GM21423 (cell line): ENCODE measurements around the gene PDGFC.
"Not testable (repeated sequence)": the region's sequence is repeated elsewhere in the genome, so short reads cannot be mapped to it uniquely, and the experiment has no call there.

ENCODE experiments used
- ATAC-seq: cut with Tn5 transposase; IDR thresholded peaks from one replicate; pipeline ENCODE4 v1.9.1; 2021; ENCODE audit warnings: mild to moderate bottlenecking, moderate library complexity; ENCODE audit not compliant: unreplicated experiment

Gene PDGFC

DNA sequence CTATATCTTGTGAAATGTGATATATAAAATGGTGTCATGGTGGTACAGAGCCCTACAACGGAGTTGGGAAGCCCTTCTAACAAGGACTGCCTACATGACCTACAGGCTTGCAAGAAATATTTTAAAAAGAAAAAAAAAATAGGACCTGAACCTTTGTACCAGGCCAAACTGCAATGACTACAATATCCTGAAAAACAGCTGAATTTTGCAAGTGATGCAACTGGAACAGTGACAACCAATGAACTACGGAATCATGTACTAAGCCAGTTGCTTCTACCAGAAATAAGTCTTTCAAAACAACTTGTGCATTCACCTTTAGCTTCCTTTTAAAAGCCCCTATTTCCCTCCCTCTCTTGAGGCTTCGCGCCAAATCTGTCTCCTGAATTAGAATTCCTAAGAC is 58.4 kb downstream of the PDGFC start:
- ATAC-seq: no peak

- ATAC-seq: no peak
These were observed 62.6 kb downstream of the PDGFC start for GRCh38 chr4:156909010-156909409.

GRCh38 chr4:156906325-156906724 is 65.3 kb downstream of the PDGFC start:
- ATAC-seq: no peak

GRCh38 chr4:156901871-156902270 is 69.7 kb downstream of the PDGFC start:
- ATAC-seq: no peak

DNA sequence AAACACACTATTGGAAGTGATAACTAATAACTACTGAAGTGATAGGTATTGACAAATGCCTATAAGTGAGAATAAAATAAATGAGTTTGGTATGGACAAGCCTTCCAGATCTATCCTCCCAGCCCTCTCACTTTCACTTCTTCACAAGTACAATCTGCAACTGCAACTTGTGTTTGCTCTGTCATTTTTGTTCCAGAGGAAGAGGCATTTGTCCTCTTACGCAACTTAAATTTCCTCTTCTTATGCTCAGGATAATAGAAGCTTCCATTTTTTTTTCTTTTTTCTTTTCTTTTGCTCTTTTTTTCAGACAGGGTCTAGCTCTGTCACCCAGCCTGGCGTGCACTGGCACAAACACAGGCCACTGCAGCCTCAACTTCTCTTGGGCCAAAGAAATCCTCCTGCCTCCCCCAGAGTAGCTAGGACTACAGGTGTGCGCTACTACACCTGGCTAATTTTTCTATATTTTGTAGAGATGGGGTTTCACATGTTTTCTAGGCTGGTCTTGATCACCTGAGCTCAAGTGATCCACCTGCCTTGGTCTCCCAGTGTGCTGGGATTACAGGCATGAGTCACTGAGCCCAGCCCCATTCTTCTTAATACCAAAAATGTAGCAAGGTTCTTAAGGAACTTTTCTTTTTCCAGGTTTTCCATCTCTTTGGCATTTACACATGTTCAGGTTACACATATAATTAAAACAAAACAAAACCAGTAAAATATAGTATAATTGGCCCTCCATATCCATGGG is 73.1 kb downstream of the PDGFC start:
- no peak for ATAC-seq

GRCh38 chr4:156896527-156896926 is 75.1 kb downstream of the PDGFC start:
- ATAC-seq: no peak

- ATAC-seq: no peak
These were observed 77.4 kb downstream of the PDGFC start for GRCh38 chr4:156894234-156894633.

GRCh38 chr4:156892805-156893204 is 78.8 kb downstream of the PDGFC start:
- no peak for ATAC-seq

DNA sequence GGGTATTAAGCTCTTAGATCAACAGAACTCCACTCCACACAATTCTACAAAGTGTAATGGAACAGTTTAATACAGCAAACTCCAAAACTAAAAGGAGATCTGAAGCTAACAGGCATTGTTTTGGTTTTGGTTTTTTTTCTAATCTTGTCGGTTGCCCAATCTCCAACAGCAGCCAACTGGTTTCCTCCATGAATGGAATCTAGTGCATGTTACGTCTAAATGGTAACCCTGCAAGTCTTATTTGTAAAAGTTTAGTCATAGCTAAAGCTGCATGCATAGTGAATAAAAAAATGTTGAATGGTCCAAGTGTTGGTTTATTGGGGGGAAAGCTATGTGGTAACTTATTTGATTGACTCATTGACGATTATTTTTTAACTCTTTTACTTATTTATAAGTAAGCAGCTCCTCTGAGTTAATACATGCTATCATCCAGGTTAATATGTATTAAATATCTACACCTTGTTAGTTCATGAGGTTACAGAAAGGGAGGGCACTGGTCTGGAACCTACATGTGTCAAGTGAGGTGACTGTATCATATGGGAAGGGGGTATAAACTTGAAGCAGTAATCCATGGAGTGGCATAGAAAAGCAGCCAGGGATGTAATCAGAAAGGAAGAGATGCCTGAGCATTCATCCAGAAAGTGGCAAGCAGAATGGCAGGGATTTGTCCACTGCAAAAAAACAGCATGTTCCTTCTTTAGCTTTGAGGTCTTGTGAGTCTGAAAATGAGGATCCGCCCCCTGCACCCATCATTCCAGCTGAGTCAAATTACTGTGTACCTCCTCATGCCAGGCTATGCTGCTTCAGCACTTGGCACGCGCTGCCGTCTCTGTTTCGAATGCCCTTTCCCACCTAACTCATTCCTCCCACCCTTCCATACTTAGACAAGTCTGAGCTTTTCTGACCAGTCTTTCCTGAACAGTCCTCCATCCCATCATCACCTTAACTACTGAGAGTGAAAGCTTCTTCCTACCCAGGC is 81.7 kb downstream of the PDGFC start:
- ATAC-seq: no peak

GRCh38 chr4:156888762-156889161 is 82.8 kb downstream of the PDGFC start:
- no peak for ATAC-seq

GRCh38 chr4:156886481-156886880 is 85.1 kb downstream of the PDGFC start:
- ATAC-seq: no peak

GRCh38 chr4:156885374-156885773 is 86.2 kb downstream of the PDGFC start:
- ATAC-seq: no peak

GRCh38 chr4:156884183-156884582 is 87.4 kb downstream of the PDGFC start:
- ATAC-seq: no peak

DNA sequence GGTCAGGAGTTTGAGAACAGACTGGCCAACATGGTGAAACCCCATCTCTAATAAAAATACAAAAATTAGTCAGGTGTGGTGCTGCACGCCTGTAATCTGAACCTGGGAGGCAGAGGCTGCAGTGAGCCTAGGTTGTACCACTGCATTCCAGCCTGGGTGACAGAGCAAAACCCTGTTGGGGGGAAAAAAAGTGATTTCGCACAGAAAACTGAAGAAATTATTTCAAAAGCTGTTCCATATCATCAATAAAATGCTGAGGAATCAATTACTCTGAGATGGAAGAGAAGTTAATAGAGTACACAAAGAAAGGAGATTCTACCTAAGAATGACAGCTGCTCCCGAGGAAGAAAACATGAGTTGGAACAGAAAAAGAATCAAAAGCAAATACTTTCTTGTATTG is 95.9 kb downstream of the PDGFC start:
- ATAC-seq: no peak

GRCh38 chr4:156875055-156875454 is 96.5 kb downstream of the PDGFC start:
- no peak for ATAC-seq

GRCh38 chr4:156873799-156874198 is 97.8 kb downstream of the PDGFC start:
- no peak for ATAC-seq

DNA sequence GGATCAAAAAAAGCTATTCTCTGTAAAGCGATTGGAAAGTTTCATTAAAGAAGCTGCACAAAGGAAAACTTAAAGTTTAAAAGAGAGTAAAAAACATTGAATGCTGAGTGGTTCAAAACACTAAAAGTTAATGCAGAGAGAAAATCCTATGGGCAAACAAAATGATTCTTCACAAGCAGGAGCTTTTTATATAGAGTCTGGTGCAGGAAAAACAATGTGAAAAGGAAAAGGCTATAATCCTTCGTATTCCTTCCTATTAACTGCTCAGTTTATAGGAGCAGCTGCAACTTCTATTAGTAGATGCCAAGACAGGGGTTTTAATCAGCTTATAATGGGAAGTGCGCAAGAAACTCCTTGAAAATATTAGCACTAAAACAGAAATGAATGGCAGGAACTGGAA is 100.7 kb downstream of the PDGFC start:
- no peak for ATAC-seq

- no peak for ATAC-seq
These were observed 101.5 kb downstream of the PDGFC start for GRCh38 chr4:156870131-156870530.

DNA sequence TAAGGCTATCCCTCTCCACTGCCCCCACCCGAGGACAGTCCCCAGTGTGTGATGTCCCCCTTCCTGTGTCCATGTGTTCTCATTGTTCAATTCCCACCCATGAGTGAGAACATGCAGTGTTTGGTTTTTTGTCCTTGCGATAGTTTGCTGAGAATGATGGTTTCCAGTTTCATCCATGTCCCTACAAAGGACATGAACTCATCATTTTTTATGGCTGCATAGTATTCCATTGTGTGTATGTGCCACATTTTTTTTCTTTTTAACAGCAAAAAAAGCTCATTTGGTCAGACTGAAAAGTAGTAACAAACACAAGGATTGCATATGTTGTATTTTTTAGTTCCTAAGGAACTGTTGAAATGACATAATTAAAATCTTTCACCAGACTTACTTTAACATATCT is 105.5 kb downstream of the PDGFC start:
- not testable (repeated sequence) for ATAC-seq

GRCh38 chr4:156865451-156865850 is 106.1 kb downstream of the PDGFC start:
- no peak for ATAC-seq

DNA sequence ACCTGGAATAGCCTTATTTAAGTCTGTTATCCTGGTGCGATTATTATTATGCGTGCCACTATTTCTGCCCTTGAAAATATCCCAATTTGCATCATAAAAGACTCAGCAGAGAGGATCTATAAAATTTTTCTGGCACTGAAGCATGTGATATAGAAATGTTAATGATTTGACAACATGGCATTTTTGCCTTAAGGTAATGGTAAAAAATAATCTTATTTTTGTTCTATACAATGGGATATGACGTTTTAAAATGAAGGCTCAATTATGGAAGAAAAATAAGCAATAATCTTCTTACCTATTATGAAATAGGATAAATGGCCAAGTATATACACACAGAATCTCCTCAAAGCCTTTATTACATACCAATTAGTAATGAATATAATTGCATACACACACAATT is 113.5 kb downstream of the PDGFC start:
- ATAC-seq: no peak

DNA sequence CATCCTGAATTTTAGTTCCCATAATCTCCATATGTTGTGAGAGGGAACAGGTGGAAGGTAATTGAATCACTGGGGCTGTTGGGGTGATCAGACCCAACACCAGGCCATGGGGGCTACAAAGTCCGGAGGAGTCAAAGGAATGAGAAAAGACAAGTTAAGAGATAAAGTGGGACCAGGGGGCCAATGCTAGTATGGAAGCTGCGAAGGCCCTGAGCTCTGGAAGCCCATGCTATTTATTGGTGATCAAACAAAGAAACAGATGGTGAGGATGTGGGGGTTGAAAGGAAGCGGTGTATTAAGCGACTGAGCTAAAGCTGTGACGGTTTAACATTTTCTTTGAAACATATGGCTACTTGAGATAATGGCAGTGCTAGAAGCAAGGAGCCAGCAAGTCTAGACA is 132.8 kb downstream of the PDGFC start:
- no peak for ATAC-seq
